Measurements from ENCODE around the gene LRRC23. TPM values are rescaled to one million over a fixed set of nuclear protein-coding genes. Genes with fewer than 3 reads are reported as not detected.
A peak's percentile ranks its signal among the peaks of the same experiment; 100 is the strongest.

LRRC23 gene
- total and polyA plus RNA-seq, 2 donors from 2014 or later, result 16.6 to 19.7 TPM

DNA sequence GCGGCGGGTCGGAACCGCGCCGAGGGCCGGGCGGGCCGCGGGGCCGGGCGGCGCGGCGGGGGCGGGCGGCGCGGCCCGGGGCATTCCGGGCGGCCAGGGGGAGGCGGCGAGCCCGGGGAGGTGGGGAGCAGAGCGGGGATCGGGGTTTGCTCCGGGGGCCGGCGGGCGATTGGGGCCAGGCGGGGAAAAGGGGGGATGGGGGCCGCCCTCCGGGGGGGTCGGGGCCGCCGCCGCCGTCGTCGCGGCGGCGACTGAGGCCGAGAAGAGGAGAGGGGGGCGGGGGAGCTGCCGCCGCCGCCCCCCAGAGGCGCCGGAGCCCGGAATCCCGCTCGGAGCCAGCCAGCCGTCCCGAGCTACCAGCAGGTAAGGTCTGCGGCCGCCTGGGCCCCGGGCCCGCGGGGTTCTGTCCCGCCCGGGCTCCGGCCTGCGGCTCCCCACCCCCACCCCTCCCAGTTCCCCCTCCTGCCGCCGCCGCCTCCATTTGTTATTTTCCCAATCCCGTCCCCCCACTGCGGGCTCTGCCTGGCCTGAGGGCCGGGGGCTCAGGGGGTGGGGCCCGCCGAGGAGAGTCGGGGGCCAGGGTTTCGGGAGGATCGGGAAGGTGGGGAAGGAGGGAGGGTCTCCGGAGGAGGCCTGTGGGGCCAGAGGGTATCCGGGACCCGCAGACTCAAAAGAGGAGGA, 23.5 kb downstream of the LRRC23 start:
- no peak for FAIRE-seq
- Histone ChIP-seq H3K27me3 (ENCODE audit: control insufficient read depth, insufficient read depth, low read length) (no peaks in the 10 kb centered on the region), H3K4me1 (ENCODE audit: control insufficient read depth in 2 of 3, insufficient read depth in 2 of 3, low read depth in 1 of 3, low read length in 3 of 3) (peaks cover 0 to 51% (median 37%) of the 10 kb centered on the region in 3 donors), H3K9ac (ENCODE audit: low read length in 3 of 3) (peak overlapping the region; percentile 43 to 80 (median 61)), H3K4me3 (ENCODE audit: low read length in 3 of 3) (peak overlapping the region; percentile 75 to 78 (median 76)), H3K9me3 (ENCODE audit: control insufficient read depth in 2 of 3, insufficient read depth in 1 of 3, low read length in 3 of 3) (no peaks in the 10 kb centered on the region), H3K27ac (ENCODE audit: low read depth in 2 of 2, low read length in 2 of 2) (peak overlapping the region; percentile 87 to 93), H3K36me3 (ENCODE audit: control insufficient read depth in 2 of 3, insufficient read depth in 3 of 3, low read length in 3 of 3) (peaks cover 0 to 3% (median 2%) of the 10 kb centered on the region in 3 donors)
- TF ChIP-seq, protein P1, sequence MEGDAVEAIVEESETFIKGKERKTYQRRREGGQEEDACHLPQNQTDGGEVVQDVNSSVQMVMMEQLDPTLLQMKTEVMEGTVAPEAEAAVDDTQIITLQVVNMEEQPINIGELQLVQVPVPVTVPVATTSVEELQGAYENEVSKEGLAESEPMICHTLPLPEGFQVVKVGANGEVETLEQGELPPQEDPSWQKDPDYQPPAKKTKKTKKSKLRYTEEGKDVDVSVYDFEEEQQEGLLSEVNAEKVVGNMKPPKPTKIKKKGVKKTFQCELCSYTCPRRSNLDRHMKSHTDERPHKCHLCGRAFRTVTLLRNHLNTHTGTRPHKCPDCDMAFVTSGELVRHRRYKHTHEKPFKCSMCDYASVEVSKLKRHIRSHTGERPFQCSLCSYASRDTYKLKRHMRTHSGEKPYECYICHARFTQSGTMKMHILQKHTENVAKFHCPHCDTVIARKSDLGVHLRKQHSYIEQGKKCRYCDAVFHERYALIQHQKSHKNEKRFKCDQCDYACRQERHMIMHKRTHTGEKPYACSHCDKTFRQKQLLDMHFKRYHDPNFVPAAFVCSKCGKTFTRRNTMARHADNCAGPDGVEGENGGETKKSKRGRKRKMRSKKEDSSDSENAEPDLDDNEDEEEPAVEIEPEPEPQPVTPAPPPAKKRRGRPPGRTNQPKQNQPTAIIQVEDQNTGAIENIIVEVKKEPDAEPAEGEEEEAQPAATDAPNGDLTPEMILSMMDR (IDR thresholded peaks at IDR 0.05; ENCODE audit: borderline replicate concordance, extremely low read depth, insufficient read depth), result no peak
- intact Hi-C loops (cut with DNase I), result no loop called here
- peak in 3 of 5 donors; percentile 20 to 80 (median 79) for DNase-seq

DNA sequence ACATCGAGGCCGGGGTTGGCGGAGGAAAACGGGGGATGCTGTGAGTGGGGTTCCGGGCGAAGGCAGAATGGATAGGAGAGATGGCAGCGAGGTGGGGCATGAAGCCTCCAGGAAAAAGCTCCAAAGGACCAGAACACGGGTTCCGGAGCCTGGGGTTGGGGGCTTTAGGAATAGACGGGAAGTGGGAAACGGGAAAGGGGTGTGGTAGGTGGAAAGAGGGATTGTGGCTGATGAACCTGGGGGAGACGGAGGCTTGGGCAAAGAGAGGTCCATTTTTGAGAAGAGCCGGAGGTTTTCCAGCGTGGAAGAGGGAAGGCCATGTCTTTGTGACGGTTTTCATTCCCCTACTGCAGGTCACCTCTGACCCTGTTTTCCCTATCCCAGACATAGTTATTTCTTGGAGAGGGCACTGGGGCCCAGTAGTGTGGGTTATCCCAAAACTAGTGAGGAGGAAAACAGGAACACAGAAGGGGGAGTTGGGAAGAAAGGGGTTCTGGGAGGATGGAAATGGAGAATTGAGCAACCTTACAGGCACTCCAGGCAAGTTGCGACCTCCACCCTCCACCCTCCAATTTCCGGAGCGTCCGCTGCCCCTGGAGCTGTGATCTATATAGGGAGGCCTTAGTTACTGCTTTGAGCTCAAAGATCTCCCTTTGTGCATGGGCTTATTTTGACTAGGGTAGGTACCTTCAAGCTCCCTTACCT, 24.2 kb downstream of the LRRC23 start:
- DNase-seq (no peak), FAIRE-seq (no peak)
- H3K27me3 ChIP-seq (ENCODE audit: control insufficient read depth, insufficient read depth, low read length), result no peaks in the 10 kb centered on the region
- peaks cover 2 to 3% (median 2%) of the 10 kb centered on the region in 3 donors for H3K36me3 ChIP-seq (ENCODE audit: control insufficient read depth in 2 of 3, insufficient read depth in 3 of 3, low read length in 3 of 3)
- H3K4me3 ChIP-seq (ENCODE audit: low read length in 3 of 3), result peak overlapping the region; percentile 75 to 78 (median 76)
- TF ChIP-seq, protein P1 (IDR thresholded peaks at IDR 0.05; ENCODE audit: borderline replicate concordance, extremely low read depth, insufficient read depth), result no peak
- H3K27ac ChIP-seq (ENCODE audit: low read depth in 2 of 2, low read length in 2 of 2), result peak overlapping the region; percentile 87 to 93
- no peaks in the 10 kb centered on the region for H3K9me3 ChIP-seq (ENCODE audit: control insufficient read depth in 2 of 3, insufficient read depth in 1 of 3, low read length in 3 of 3)
- H3K9ac ChIP-seq (ENCODE audit: low read length in 3 of 3), result peak overlapping the region; percentile 43 to 80 (median 61)
- H3K4me1 ChIP-seq (ENCODE audit: control insufficient read depth in 2 of 3, insufficient read depth in 2 of 3, low read depth in 1 of 3, low read length in 3 of 3), result peaks cover 0 to 51% (median 37%) of the 10 kb centered on the region in 3 donors
- intact Hi-C loops (cut with DNase I), result no loop called here

DNA sequence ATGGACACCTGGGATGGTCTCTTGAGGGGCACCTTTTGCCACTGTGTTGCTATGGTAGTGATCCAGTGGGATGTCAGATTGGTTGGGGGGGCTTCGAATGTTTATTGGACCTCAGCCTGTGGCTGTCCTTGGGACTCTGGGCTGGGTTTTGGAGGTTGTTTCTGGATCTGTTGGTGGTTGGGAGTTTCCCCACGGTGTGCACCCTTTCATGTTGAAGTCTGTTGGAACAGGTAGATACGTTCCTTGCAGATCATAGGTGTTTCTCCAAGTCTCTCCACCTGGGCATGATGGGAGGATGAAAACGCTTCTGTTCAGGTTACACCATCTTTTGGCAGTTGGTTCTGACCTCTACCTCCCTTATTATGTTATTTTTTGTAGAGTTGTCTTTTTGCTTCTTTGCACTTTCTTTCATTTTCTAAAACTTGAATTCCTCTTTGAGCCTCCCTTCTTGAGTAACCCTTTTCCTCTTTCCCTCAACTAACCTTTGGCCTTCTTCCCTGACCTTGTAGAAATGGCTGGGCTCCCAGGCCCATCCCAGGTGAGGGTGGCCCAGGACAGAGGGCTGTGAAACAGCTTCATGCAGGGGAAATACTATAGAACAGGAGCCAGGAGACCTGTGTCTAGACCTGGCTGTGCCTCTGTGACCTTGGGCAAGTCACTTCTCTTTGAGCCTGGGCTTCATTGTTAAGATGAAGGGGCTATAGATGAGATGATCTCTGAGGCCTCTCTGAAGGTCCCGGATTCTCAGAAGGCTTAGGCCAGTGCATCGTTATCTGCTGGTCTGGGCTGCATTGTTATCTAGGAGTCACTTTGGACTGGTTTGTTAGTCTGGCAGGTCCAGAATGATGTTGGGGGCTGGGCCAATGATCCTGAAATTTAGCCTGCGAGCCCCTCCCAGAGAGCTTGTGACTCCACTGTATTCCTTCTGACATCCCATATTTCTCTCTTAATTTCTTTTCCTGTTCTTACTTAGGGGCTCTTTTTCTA, 25.1 kb downstream of the LRRC23 start:
- H3K4me3 ChIP-seq (ENCODE audit: low read length in 3 of 3), result peak overlapping the region; percentile 75 to 78 (median 76)
- intact Hi-C loops (cut with DNase I), result no loop called here

More for the DNA sequence above, 25.1 kb downstream of the LRRC23 start:
- peaks cover 0 to 43% (median 33%) of the 10 kb centered on the region in 3 donors for H3K4me1 ChIP-seq (ENCODE audit: control insufficient read depth in 2 of 3, insufficient read depth in 2 of 3, low read depth in 1 of 3, low read length in 3 of 3)
- peak in 1 of 5 donors; percentile 41 for DNase-seq
- H3K36me3 ChIP-seq (ENCODE audit: control insufficient read depth in 2 of 3, insufficient read depth in 3 of 3, low read length in 3 of 3), result peaks cover 2 to 10% (median 3%) of the 10 kb centered on the region in 3 donors
- no peaks in the 10 kb centered on the region for H3K9me3 ChIP-seq (ENCODE audit: control insufficient read depth in 2 of 3, insufficient read depth in 1 of 3, low read length in 3 of 3)
- FAIRE-seq, result no peak
- H3K27me3 ChIP-seq (ENCODE audit: control insufficient read depth, insufficient read depth, low read length), result no peaks in the 10 kb centered on the region
- H3K9ac ChIP-seq (ENCODE audit: low read length in 3 of 3), result peak overlapping the region; percentile 43 to 80 (median 61)
- peak overlapping the region; percentile 87 to 93 for H3K27ac ChIP-seq (ENCODE audit: low read depth in 2 of 2, low read length in 2 of 2)
- TF ChIP-seq, protein P1 (IDR thresholded peaks at IDR 0.05; ENCODE audit: borderline replicate concordance, extremely low read depth, insufficient read depth), result no peak
